ENCODE results near the gene SARNP.

SARNP gene

DNA sequence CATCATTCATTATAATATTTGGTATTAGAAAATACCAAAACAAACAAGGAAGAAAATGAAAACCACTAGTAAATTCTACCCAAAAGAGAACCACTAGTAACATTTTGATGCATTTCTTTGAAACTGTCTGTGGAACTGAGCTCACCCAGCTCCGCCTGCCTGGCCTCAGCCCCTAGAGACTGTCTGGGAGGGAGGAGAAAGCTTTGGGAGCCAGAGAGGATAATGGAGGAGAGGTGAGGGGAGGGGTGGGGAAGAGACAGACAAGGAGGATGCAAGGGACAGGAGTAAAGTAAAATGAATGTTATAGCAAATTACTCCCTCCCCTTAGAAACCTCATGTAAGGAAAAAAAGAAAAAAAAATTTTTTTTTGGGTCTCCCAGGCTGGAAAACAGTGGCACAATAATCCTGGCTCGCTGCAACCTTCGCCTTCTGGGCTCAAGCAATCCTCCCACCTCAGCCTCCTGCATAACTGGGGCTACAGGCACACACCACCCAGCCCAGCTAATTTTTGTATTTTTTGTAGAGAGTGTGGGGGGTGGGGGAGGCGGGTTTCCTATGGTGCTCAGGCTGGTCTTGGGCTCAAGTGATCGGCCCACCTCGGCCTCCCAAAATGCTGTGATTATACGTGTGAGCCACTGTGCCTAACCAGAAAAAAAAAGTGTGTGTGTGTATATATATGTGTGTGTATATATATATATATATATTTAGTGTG is 28.4 kb upstream of the SARNP start:
- TF ChIP-seq CTCF (IDR thresholded peaks at IDR 0.05; ENCODE audit: borderline replicate concordance, control extremely low read depth, extremely low read depth, insufficient read depth, missing control alignments), result no peak
- in situ Hi-C loops (cut with MboI; ENCODE audit: low sequenced_read_pairs, unreplicated experiment), result no loop called here
- no peak for DNase-seq (ENCODE audit: low spot score)

- in situ Hi-C loops (cut with MboI; ENCODE audit: low sequenced_read_pairs, unreplicated experiment), result no loop called here
- TF ChIP-seq CTCF (IDR thresholded peaks at IDR 0.05; ENCODE audit: borderline replicate concordance, control extremely low read depth, extremely low read depth, insufficient read depth, missing control alignments), result no peak
- no peak for DNase-seq (ENCODE audit: low spot score)
These were observed 27.8 kb upstream of the SARNP start for GRCh38 chr12:55845361-55845760.

- no peak for DNase-seq (ENCODE audit: low spot score)
- in situ Hi-C loops (cut with MboI; ENCODE audit: low sequenced_read_pairs, unreplicated experiment), result no loop called here
- TF ChIP-seq CTCF (IDR thresholded peaks at IDR 0.05; ENCODE audit: borderline replicate concordance, control extremely low read depth, extremely low read depth, insufficient read depth, missing control alignments), result no peak
These were observed 27.4 kb upstream of the SARNP start for GRCh38 chr12:55844961-55845360.

DNA sequence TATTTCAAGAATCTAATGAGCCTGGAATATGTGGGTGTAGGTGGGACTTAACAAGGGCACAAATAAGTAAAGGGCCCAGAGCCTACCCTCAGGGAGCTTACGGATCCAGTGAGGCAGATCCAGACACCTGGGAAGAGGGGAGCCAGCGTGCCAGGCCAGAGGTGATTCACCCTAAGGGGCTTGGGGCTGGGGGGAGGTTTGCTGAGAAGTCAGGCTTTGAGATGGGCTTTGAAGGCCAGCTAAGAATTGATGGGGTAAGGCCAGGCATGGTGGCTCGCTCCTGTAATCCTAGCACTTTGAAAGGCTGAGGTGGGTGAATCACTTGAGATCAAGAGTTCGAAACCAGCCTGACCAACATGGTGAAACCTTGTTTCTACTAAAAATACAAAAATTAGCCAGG is 25.9 kb upstream of the SARNP start:
- DNase-seq (ENCODE audit: low spot score), result no peak
- in situ Hi-C loops (cut with MboI; ENCODE audit: low sequenced_read_pairs, unreplicated experiment), result no loop called here
- no peak for TF ChIP-seq CTCF (IDR thresholded peaks at IDR 0.05; ENCODE audit: borderline replicate concordance, control extremely low read depth, extremely low read depth, insufficient read depth, missing control alignments)

- no peak for TF ChIP-seq CTCF (IDR thresholded peaks at IDR 0.05; ENCODE audit: borderline replicate concordance, control extremely low read depth, extremely low read depth, insufficient read depth, missing control alignments)
- no peak for DNase-seq (ENCODE audit: low spot score)
- in situ Hi-C loops (cut with MboI; ENCODE audit: low sequenced_read_pairs, unreplicated experiment), result no loop called here
These were observed 25.3 kb upstream of the SARNP start, which contains the start of gene MMP19 for GRCh38 chr12:55842681-55843429. Gene MMP19 (minus strand): TSS chr12:55842936. CDS start chr12:55842830, 106 bp downstream.

DNA sequence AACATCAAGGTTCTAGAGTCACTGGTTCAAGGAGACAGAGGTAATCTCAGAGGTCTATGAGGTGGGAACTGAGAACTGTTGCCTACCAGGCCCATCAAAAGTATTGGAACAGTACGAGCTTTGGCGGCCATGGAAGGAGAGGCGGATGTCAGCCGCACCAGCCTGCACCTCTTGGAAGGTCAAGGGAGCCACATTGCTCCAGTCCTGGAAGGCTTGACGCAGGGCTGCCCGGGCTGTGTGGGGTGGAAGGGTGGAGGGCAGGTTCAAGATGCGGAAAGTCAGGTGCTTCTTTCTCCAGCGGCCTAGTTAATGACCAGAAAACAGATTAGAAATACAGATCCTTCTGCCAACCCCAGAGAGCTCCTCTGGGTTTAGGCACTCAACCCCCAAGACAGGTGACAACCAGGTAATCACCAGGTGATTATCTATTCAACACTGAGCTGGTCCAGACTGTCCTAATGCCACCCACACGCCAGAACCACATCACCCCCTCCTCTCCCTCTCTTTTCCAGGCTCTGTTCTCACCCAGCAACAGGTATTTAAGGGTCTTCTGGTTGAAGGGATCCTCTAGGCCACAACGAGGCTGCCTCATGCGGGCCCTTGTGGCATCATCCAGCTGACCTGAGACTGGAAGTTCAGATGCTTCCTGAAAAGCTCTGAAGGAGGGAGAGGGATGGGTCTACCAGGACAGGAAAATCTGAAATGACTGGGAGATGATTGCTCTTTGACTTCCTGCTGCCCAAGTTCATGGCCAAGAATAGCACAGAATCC is 23.2 kb upstream of the SARNP start:
- no peak for TF ChIP-seq CTCF (IDR thresholded peaks at IDR 0.05; ENCODE audit: borderline replicate concordance, control extremely low read depth, extremely low read depth, insufficient read depth, missing control alignments)
- DNase-seq (ENCODE audit: low spot score), result no peak
- in situ Hi-C loops (cut with MboI; ENCODE audit: low sequenced_read_pairs, unreplicated experiment), result no loop called here

Measured in GM13976 (cell line).